ENCODE measurements around the gene CDK5RAP2. TPM values are rescaled to one million over a fixed set of nuclear protein-coding genes. Genes with fewer than 3 reads are reported as not detected.

CDK5RAP2 gene
- total RNA-seq, 1 donor from 2014 or later, result 63.6 TPM

- Histone ChIP-seq H3K4me3 (no peak overlapping the region), H3K36me3 (peaks cover 78% of the 10 kb centered on the region), H3K27me3 (ENCODE audit: low read depth) (no peaks in the 10 kb centered on the region), H3K4me1 (peaks cover 35% of the 10 kb centered on the region), H3K9me3 (replicated peaks) (no peaks in the 10 kb centered on the region), H3K27ac (replicated peaks) (no peak overlapping the region)
- intact Hi-C loops (cut with micrococcal nuclease), result no loop called here
- no peak for TF ChIP-seq CTCF (IDR thresholded peaks at IDR 0.05; ENCODE audit: borderline replicate concordance)
- DNase-seq, result no peak
Measured at GRCh38 chr9:120567081-120567480, 12.9 kb downstream of the CDK5RAP2 start.

GRCh38 chr9:120564589-120564988 is 15.4 kb downstream of the CDK5RAP2 start:
- no peak for DNase-seq
- peaks cover 13% of the 10 kb centered on the region for H3K4me1 ChIP-seq
- H3K27ac ChIP-seq (replicated peaks), result no peak overlapping the region
- TF ChIP-seq CTCF (IDR thresholded peaks at IDR 0.05; ENCODE audit: borderline replicate concordance), result no peak
- intact Hi-C loops (cut with micrococcal nuclease), result no loop called here
- H3K9me3 ChIP-seq (replicated peaks), result no peaks in the 10 kb centered on the region
- no peak overlapping the region for H3K4me3 ChIP-seq
- H3K36me3 ChIP-seq, result peaks cover 56% of the 10 kb centered on the region
- no peaks in the 10 kb centered on the region for H3K27me3 ChIP-seq (ENCODE audit: low read depth)

GRCh38 chr9:120562861-120563443 is 17.0 kb downstream of the CDK5RAP2 start:
- no peaks in the 10 kb centered on the region for H3K27me3 ChIP-seq (ENCODE audit: low read depth)
- no peak for TF ChIP-seq CTCF (IDR thresholded peaks at IDR 0.05; ENCODE audit: borderline replicate concordance)
- H3K4me1 ChIP-seq, result peaks cover 12% of the 10 kb centered on the region
- no peak overlapping the region for H3K4me3 ChIP-seq
- H3K27ac ChIP-seq (replicated peaks), result no peak overlapping the region
- H3K9me3 ChIP-seq (replicated peaks), result no peaks in the 10 kb centered on the region
- intact Hi-C loops (cut with micrococcal nuclease), result no loop called here
- H3K36me3 ChIP-seq, result peaks cover 44% of the 10 kb centered on the region
- DNase-seq, result peak; percentile 39

GRCh38 chr9:120561709-120562108 is 18.3 kb downstream of the CDK5RAP2 start:
- Histone ChIP-seq H3K9me3 (replicated peaks) (no peaks in the 10 kb centered on the region), H3K36me3 (peaks cover 32% of the 10 kb centered on the region), H3K4me1 (peaks cover 16% of the 10 kb centered on the region), H3K27me3 (ENCODE audit: low read depth) (no peaks in the 10 kb centered on the region), H3K4me3 (no peak overlapping the region), H3K27ac (replicated peaks) (no peak overlapping the region)
- no peak for TF ChIP-seq CTCF (IDR thresholded peaks at IDR 0.05; ENCODE audit: borderline replicate concordance)
- intact Hi-C loops (cut with micrococcal nuclease), result no loop called here
- DNase-seq, result no peak

GRCh38 chr9:120559546-120559945 is 20.4 kb downstream of the CDK5RAP2 start:
- Histone ChIP-seq H3K9me3 (replicated peaks) (no peaks in the 10 kb centered on the region), H3K4me1 (peaks cover 16% of the 10 kb centered on the region), H3K27me3 (ENCODE audit: low read depth) (no peaks in the 10 kb centered on the region), H3K4me3 (no peak overlapping the region), H3K36me3 (peaks cover 25% of the 10 kb centered on the region), H3K27ac (replicated peaks) (no peak overlapping the region)
- no peak for TF ChIP-seq CTCF (IDR thresholded peaks at IDR 0.05; ENCODE audit: borderline replicate concordance)
- DNase-seq, result no peak
- intact Hi-C loops (cut with micrococcal nuclease), result no loop called here
